ENCODE measurements around the gene COQ3.

- TF ChIP-seq CHD1 (IDR thresholded peaks at IDR 0.05; ENCODE audit: low read depth, low read length) (no peak), POLR2AphosphoS5 (IDR thresholded peaks at IDR 0.05; ENCODE audit: low read depth, low read length) (no peak), YY1 (IDR thresholded peaks at IDR 0.05; ENCODE audit: low read depth, low read length) (no peak), CTCF (IDR thresholded peaks at IDR 0.05; ENCODE audit: control extremely low read depth in 1 of 3, insufficient read depth in 1 of 3, low read depth in 1 of 3, low read length in 3 of 3) (no peak), CHD2 (IDR thresholded peaks at IDR 0.05; ENCODE audit: low read length) (no peak), SP2 (IDR thresholded peaks at IDR 0.05; ENCODE audit: low read length) (no peak), ATF3 (IDR thresholded peaks at IDR 0.05; ENCODE audit: insufficient read depth, low read depth, low read length) (no peak), CBX8 (IDR thresholded peaks at IDR 0.05; ENCODE audit: borderline replicate concordance, low read depth, low read length) (no peak), MAX (IDR thresholded peaks at IDR 0.05) (no peak), CEBPB (IDR thresholded peaks at IDR 0.05; ENCODE audit: low read depth, low read length) (no peak)
Measured at GRCh38 chr6:99338188-99338587, 55.8 kb downstream of the COQ3 start.

All from H1 (cell line).